Body of pancreas (tissue), 4 donors: ENCODE measurements around the gene TLR4.

Source experiments
- POLR2A ChIP-seq, 3 donors: fragments of 450-650 bp; IDR thresholded peaks; one replicate each; pipeline ENCODE4 v1.6.1; 2016; ENCODE audit warnings: antibody characterized with exemption in 3 of 3, mild to moderate bottlenecking in 2 of 3
- TF ChIP-seq, protein P1 (sequence below), 7 experiments: fragments of 450-650 bp in 4 of 7; fragments of 200-600 bp in 3 of 7; sonication (generic) in 3 of 7; IDR thresholded peaks; one replicate each; pipeline ENCODE4 v1.5.1; 2016 to 2019; ENCODE audit warnings: antibody characterized with exemption in 7 of 7

DNA sequence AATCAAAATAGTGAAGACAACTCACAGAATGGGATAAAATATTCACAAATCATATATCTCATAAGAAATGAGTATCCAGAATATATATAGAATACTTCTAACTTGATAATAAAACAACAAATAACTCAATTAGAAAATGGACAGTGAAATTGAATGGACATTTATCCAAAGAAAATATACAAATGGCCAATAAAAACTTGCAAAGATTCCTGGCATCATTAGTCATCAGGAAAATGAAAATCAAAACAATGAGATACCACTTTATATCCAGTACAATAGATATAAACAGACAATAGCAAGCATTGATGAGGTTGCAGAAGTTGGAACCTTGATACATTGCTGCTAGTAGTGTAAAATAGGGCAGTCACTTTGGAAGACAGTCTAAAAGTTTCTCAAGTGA lies 12.8 kb upstream of the TLR4 start:
- TF ChIP-seq, protein P1, sequence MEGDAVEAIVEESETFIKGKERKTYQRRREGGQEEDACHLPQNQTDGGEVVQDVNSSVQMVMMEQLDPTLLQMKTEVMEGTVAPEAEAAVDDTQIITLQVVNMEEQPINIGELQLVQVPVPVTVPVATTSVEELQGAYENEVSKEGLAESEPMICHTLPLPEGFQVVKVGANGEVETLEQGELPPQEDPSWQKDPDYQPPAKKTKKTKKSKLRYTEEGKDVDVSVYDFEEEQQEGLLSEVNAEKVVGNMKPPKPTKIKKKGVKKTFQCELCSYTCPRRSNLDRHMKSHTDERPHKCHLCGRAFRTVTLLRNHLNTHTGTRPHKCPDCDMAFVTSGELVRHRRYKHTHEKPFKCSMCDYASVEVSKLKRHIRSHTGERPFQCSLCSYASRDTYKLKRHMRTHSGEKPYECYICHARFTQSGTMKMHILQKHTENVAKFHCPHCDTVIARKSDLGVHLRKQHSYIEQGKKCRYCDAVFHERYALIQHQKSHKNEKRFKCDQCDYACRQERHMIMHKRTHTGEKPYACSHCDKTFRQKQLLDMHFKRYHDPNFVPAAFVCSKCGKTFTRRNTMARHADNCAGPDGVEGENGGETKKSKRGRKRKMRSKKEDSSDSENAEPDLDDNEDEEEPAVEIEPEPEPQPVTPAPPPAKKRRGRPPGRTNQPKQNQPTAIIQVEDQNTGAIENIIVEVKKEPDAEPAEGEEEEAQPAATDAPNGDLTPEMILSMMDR (IDR thresholded peaks at IDR 0.05) = no peak
- no peak for TF ChIP-seq POLR2A (IDR thresholded peaks at IDR 0.05)
